Memory B cell (primary cell): ENCODE measurements around the gene KAT6B.
"Not testable (repeated sequence)": the region's sequence is repeated elsewhere in the genome, so short reads cannot be mapped to it uniquely, and the experiment has no call there.

ENCODE experiments used
- ATAC-seq: fragments of 150-1000 bp; cut with Tn5 transposase; 2 replicates; pipeline ENCODE4 v1.10.0; 2021; ENCODE audit warnings: low read depth, mild to moderate bottlenecking, moderate library complexity
- DNase-seq, 2 donors: peaks; one replicate each; pipeline ENCODE4 v3.0.0; 2022; ENCODE audit warnings: low spot score in 2 of 2
- H3K27ac Mint-ChIP-seq: one replicate; pipeline ENCODE4 v1.8.0; 2022; ENCODE audit warnings: mild to moderate bottlenecking, moderate library complexity, mixed read lengths
- H3K27me3 Mint-ChIP-seq: one replicate; pipeline ENCODE4 v1.8.0; 2022; ENCODE audit warnings: mixed read lengths
- H3K36me3 Mint-ChIP-seq: one replicate; pipeline ENCODE4 v1.8.0; 2022; ENCODE audit warnings: mild to moderate bottlenecking, mixed read lengths
- H3K4me1 Mint-ChIP-seq: one replicate; pipeline ENCODE4 v1.8.0; 2022; ENCODE audit warnings: mixed read lengths
- H3K4me3 Mint-ChIP-seq: one replicate; pipeline ENCODE4 v1.8.0; 2022; ENCODE audit warnings: mild to moderate bottlenecking, moderate library complexity, mixed read lengths
- H3K9me3 Mint-ChIP-seq: one replicate; pipeline ENCODE4 v1.8.0; 2022; ENCODE audit warnings: mixed read lengths

KAT6B gene

GRCh38 chr10:75049316-75050148, 223.1 kb downstream of the KAT6B start:
- Mint-ChIP-seq H3K27me3 (peaks cover 8% of the 10 kb centered on the region), H3K36me3 (no peaks in the 10 kb centered on the region), H3K4me1 (no peaks in the 10 kb centered on the region), H3K4me3 (no peak overlapping the region), H3K9me3 (no peaks in the 10 kb centered on the region), H3K27ac (no peak overlapping the region)
- DNase-seq, result no peak
- no peak for ATAC-seq

- DNase-seq, result no peak
- H3K27ac Mint-ChIP-seq, result no peak overlapping the region
- H3K4me1 Mint-ChIP-seq, result no peaks in the 10 kb centered on the region
- no peak for ATAC-seq
- peaks cover 7% of the 10 kb centered on the region for H3K27me3 Mint-ChIP-seq
- H3K36me3 Mint-ChIP-seq, result no peaks in the 10 kb centered on the region
- no peaks in the 10 kb centered on the region for H3K9me3 Mint-ChIP-seq
- H3K4me3 Mint-ChIP-seq, result no peak overlapping the region
Measured at GRCh38 chr10:75050149-75050919, 223.9 kb downstream of the KAT6B start.

GRCh38 chr10:75051308-75051707, 224.9 kb downstream of the KAT6B start:
- ATAC-seq, result no peak
- Mint-ChIP-seq H3K36me3 (no peaks in the 10 kb centered on the region), H3K9me3 (no peaks in the 10 kb centered on the region), H3K4me3 (no peak overlapping the region), H3K27me3 (peaks cover 4% of the 10 kb centered on the region), H3K4me1 (no peaks in the 10 kb centered on the region), H3K27ac (no peak overlapping the region)
- no peak for DNase-seq

- not testable (repeated sequence) for H3K4me1 Mint-ChIP-seq, H3K27ac Mint-ChIP-seq, H3K27me3 Mint-ChIP-seq, H3K9me3 Mint-ChIP-seq, DNase-seq, ATAC-seq, H3K4me3 Mint-ChIP-seq, H3K36me3 Mint-ChIP-seq
Measured at GRCh38 chr10:75055896-75056406, 229.6 kb downstream of the KAT6B start.

GRCh38 chr10:75057680-75058079, 231.3 kb downstream of the KAT6B start:
- H3K36me3 Mint-ChIP-seq, result no peaks in the 10 kb centered on the region
- no peak overlapping the region for H3K4me3 Mint-ChIP-seq
- no peak overlapping the region for H3K27ac Mint-ChIP-seq
- no peaks in the 10 kb centered on the region for H3K4me1 Mint-ChIP-seq
- H3K9me3 Mint-ChIP-seq, result no peaks in the 10 kb centered on the region
- ATAC-seq, result no peak
- no peak for DNase-seq
- H3K27me3 Mint-ChIP-seq, result peaks cover 2% of the 10 kb centered on the region

- Mint-ChIP-seq H3K4me3 (no peak overlapping the region), H3K4me1 (no peaks in the 10 kb centered on the region), H3K36me3 (no peaks in the 10 kb centered on the region), H3K27ac (no peak overlapping the region), H3K9me3 (no peaks in the 10 kb centered on the region), H3K27me3 (peaks cover under 1% of the 10 kb centered on the region)
- DNase-seq (no peak), ATAC-seq (no peak)
Measured at GRCh38 chr10:75058161-75058560, 231.8 kb downstream of the KAT6B start.

GRCh38 chr10:75061709-75062505, 235.5 kb downstream of the KAT6B start:
- Mint-ChIP-seq H3K27ac (no peak overlapping the region), H3K4me1 (no peaks in the 10 kb centered on the region), H3K9me3 (no peaks in the 10 kb centered on the region), H3K4me3 (no peak overlapping the region), H3K27me3 (no peaks in the 10 kb centered on the region), H3K36me3 (no peaks in the 10 kb centered on the region)
- ATAC-seq (no peak), DNase-seq (no peak)

GRCh38 chr10:75062506-75063299, 236.3 kb downstream of the KAT6B start:
- Mint-ChIP-seq H3K9me3 (no peaks in the 10 kb centered on the region), H3K27ac (no peak overlapping the region), H3K4me3 (no peak overlapping the region), H3K27me3 (no peaks in the 10 kb centered on the region), H3K36me3 (no peaks in the 10 kb centered on the region), H3K4me1 (no peaks in the 10 kb centered on the region)
- ATAC-seq, result no peak
- no peak for DNase-seq

GRCh38 chr10:75063461-75064230, 237.2 kb downstream of the KAT6B start:
- H3K9me3 Mint-ChIP-seq, result no peaks in the 10 kb centered on the region
- peaks cover 1% of the 10 kb centered on the region for H3K27me3 Mint-ChIP-seq
- H3K4me3 Mint-ChIP-seq, result no peak overlapping the region
- H3K27ac Mint-ChIP-seq, result no peak overlapping the region
- no peaks in the 10 kb centered on the region for H3K4me1 Mint-ChIP-seq
- no peak for ATAC-seq
- DNase-seq, result no peak
- no peaks in the 10 kb centered on the region for H3K36me3 Mint-ChIP-seq

GRCh38 chr10:75065076-75065475, 238.7 kb downstream of the KAT6B start:
- H3K27me3 Mint-ChIP-seq, result peaks cover 1% of the 10 kb centered on the region
- H3K4me3 Mint-ChIP-seq, result no peak overlapping the region
- no peaks in the 10 kb centered on the region for H3K36me3 Mint-ChIP-seq
- H3K9me3 Mint-ChIP-seq, result no peaks in the 10 kb centered on the region
- ATAC-seq, result no peak
- no peak for DNase-seq
- no peaks in the 10 kb centered on the region for H3K4me1 Mint-ChIP-seq
- no peak overlapping the region for H3K27ac Mint-ChIP-seq

- Mint-ChIP-seq H3K36me3 (no peaks in the 10 kb centered on the region), H3K4me1 (no peaks in the 10 kb centered on the region), H3K27ac (no peak overlapping the region), H3K4me3 (no peak overlapping the region), H3K9me3 (no peaks in the 10 kb centered on the region), H3K27me3 (peaks cover 1% of the 10 kb centered on the region)
- no peak for ATAC-seq
- no peak for DNase-seq
Measured at GRCh38 chr10:75066271-75066670, 239.9 kb downstream of the KAT6B start.

- DNase-seq (no peak), ATAC-seq (no peak)
- Mint-ChIP-seq H3K4me3 (no peak overlapping the region), H3K9me3 (no peaks in the 10 kb centered on the region), H3K36me3 (no peaks in the 10 kb centered on the region), H3K27me3 (peaks cover 1% of the 10 kb centered on the region), H3K27ac (no peak overlapping the region), H3K4me1 (no peaks in the 10 kb centered on the region)
Measured at GRCh38 chr10:75067272-75067671, 240.9 kb downstream of the KAT6B start.

GRCh38 chr10:75068523-75068922, 242.1 kb downstream of the KAT6B start:
- Mint-ChIP-seq H3K36me3 (no peaks in the 10 kb centered on the region), H3K27ac (no peak overlapping the region), H3K4me1 (no peaks in the 10 kb centered on the region), H3K4me3 (no peak overlapping the region), H3K9me3 (no peaks in the 10 kb centered on the region), H3K27me3 (peaks cover 1% of the 10 kb centered on the region)
- DNase-seq, result no peak
- no peak for ATAC-seq
